ENCODE measurements around the gene TMEM80. TPM values are rescaled to one million over a fixed set of nuclear protein-coding genes. Genes with fewer than 3 reads are reported as not detected.

Gene TMEM80
- total and polyA plus RNA-seq, 10 of the 15 experiments (the other 5 are each of a cell fraction or from before 2014, with no cell fraction given), result 6.7 to 30.9 (median 20.7) TPM

GRCh38 chr11:724778-725386, 29.3 kb downstream of the TMEM80 start (continued):
- TF ChIP-seq, protein P1, sequence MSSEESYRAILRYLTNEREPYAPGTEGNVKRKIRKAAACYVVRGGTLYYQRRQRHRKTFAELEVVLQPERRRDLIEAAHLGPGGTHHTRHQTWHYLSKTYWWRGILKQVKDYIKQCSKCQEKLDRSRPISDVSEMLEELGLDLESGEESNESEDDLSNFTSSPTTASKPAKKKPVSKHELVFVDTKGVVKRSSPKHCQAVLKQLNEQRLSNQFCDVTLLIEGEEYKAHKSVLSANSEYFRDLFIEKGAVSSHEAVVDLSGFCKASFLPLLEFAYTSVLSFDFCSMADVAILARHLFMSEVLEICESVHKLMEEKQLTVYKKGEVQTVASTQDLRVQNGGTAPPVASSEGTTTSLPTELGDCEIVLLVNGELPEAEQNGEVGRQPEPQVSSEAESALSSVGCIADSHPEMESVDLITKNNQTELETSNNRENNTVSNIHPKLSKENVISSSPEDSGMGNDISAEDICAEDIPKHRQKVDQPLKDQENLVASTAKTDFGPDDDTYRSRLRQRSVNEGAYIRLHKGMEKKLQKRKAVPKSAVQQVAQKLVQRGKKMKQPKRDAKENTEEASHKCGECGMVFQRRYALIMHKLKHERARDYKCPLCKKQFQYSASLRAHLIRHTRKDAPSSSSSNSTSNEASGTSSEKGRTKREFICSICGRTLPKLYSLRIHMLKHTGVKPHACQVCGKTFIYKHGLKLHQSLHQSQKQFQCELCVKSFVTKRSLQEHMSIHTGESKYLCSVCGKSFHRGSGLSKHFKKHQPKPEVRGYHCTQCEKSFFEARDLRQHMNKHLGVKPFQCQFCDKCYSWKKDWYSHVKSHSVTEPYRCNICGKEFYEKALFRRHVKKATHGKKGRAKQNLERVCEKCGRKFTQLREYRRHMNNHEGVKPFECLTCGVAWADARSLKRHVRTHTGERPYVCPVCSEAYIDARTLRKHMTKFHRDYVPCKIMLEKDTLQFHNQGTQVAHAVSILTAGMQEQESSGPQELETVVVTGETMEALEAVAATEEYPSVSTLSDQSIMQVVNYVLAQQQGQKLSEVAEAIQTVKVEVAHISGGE (CRISPR knock-in tag; IDR thresholded peaks at IDR 0.05), result no peak
- TF ChIP-seq NRF1 (conservative IDR thresholded peaks at IDR 0.05; ENCODE audit: low read depth, low read length) (no peak), POLR2A (IDR thresholded peaks at IDR 0.05; ENCODE audit: low read depth, low read length) (no peak), TBL1XR1 (IDR thresholded peaks at IDR 0.05; ENCODE audit: low read depth, low read length) (no peak), USF1 (IDR thresholded peaks at IDR 0.05; ENCODE audit: borderline replicate concordance, extremely low read length, insufficient read depth, low read depth, low read length) (no peak)
- TF ChIP-seq, protein P2, sequence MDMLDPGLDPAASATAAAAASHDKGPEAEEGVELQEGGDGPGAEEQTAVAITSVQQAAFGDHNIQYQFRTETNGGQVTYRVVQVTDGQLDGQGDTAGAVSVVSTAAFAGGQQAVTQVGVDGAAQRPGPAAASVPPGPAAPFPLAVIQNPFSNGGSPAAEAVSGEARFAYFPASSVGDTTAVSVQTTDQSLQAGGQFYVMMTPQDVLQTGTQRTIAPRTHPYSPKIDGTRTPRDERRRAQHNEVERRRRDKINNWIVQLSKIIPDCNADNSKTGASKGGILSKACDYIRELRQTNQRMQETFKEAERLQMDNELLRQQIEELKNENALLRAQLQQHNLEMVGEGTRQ (IDR thresholded peaks at IDR 0.05; ENCODE audit: borderline replicate concordance, low read depth, low read length), result no peak

All from GM12878 (cell line).